ENCODE measurements around the gene PTPRN. TPM values are rescaled to one million over a fixed set of nuclear protein-coding genes. Genes with fewer than 3 reads are reported as not detected.
A peak's percentile ranks its signal among the peaks of the same experiment; 100 is the strongest.

The PTPRN gene
- total RNA-seq, 1 experiment from 2014 or later = 6.5 TPM

GRCh38 chr2:219331560-219332213, 22.5 kb upstream of the PTPRN start:
- Histone ChIP-seq H3K4me1 (ENCODE audit: insufficient read depth, low read length) (no peaks in the 10 kb centered on the region), H2BK5ac (ENCODE audit: insufficient read length, low read length) (no peak overlapping the region), H3K23me2 (ENCODE audit: insufficient read length, low read depth, low read length, poor library complexity, severe bottlenecking) (peaks cover 3% of the 10 kb centered on the region), H4K8ac (replicated peaks; ENCODE audit: insufficient read length, low read depth, low read length) (no peak overlapping the region), H4K5ac (ENCODE audit: insufficient read length, low read depth, low read length) (no peak overlapping the region), H3K27ac (ENCODE audit: insufficient read length, low read depth, low read length) (no peak overlapping the region), H3K79me2 (ENCODE audit: insufficient read depth, low read length) (no peaks in the 10 kb centered on the region), H2AK5ac (ENCODE audit: insufficient read length, low read length) (no peak overlapping the region), H2BK20ac (ENCODE audit: low read depth, low read length, poor library complexity, severe bottlenecking) (no peak overlapping the region), H3K56ac (ENCODE audit: insufficient read length, low read depth, low read length) (no peak overlapping the region), H3K18ac (ENCODE audit: insufficient read length, low read depth, low read length) (no peak overlapping the region), H2BK12ac (ENCODE audit: insufficient read length, low read depth, low read length) (no peak overlapping the region), H3K27me3 (ENCODE audit: insufficient read depth, low read length) (peaks cover 23% of the 10 kb centered on the region; the same call in 1 of the 2 replicates), H3K79me1 (ENCODE audit: insufficient read depth, low read depth, low read length, poor library complexity, severe bottlenecking) (no peaks in the 10 kb centered on the region), H3K9ac (ENCODE audit: extremely low read depth, insufficient read length, low read length) (no peak overlapping the region), H3K9me3 (ENCODE audit: control insufficient read depth, low read depth, low read length) (no peaks in the 10 kb centered on the region), H2BK15ac (ENCODE audit: low read depth, low read length) (no peak overlapping the region), H4K91ac (ENCODE audit: insufficient read length, low read depth, low read length) (no peak overlapping the region), H2AFZ (ENCODE audit: low read length) (no peak overlapping the region), H3T11ph (ENCODE audit: low read length) (no peak overlapping the region), H3K23ac (ENCODE audit: insufficient read length, low read depth, low read length) (no peak overlapping the region), H3K4ac (ENCODE audit: low read depth, low read length) (no peak overlapping the region), H3K14ac (ENCODE audit: insufficient read depth, low read length) (no peak overlapping the region), H3K4me2 (ENCODE audit: insufficient read depth, insufficient read length, low read length) (peak overlapping the region; percentile 54), H4K20me1 (ENCODE audit: control insufficient read depth, insufficient read depth, insufficient read length) (no peaks in the 10 kb centered on the region), H2BK120ac (ENCODE audit: low read depth, low read length, poor library complexity, severe bottlenecking) (no peak overlapping the region)
- Mint-ChIP-seq H3K27ac (no peak overlapping the region), H3K4me1 (peaks cover 16% of the 10 kb centered on the region in 2 experiments), H3K36me3 (ENCODE audit: insufficient read depth in 1 of 3, low read depth in 3 of 3) (peaks cover 0 to 1% (median 0%) of the 10 kb centered on the region in 3 experiments; a peak in 1 of 7 replicates), H3K27me3 (ENCODE audit: low read depth) (peaks cover 89% of the 10 kb centered on the region), H3K9me3 (no peaks in the 10 kb centered on the region; a peak in 2 of 5 replicates), H3K4me3 (peak overlapping the region in 1 of 2 experiments; percentile 68; a peak in 4 of 5 replicates)
- peak; percentile 64 for DNase-seq
- WGBS (ENCODE audit: extremely low coverage, insufficient read length, low lambda C conversion rate) = no CpG with 5 or more reads among the region's 39 CpGs
- no peak for TF ChIP-seq CTCF (conservative IDR thresholded peaks at IDR 0.05)

Measured in H9 (cell line).